Gastrocnemius medialis (tissue), 4 donors: Measurements from ENCODE around the gene SYT1.

ENCODE experiments used
- POLR2A ChIP-seq, 2 donors: fragments of 450-650 bp; IDR thresholded peaks; one replicate each; pipeline ENCODE4 v1.6.1; 2017; ENCODE audit warnings: antibody characterized with exemption in 2 of 2, mild to moderate bottlenecking in 2 of 2, moderate library complexity in 2 of 2
- TF ChIP-seq, protein P1 (sequence below), 5 experiments: fragments of 450-650 bp in 3 of 5; fragments of 200-600 bp in 2 of 5; sonication (generic) in 2 of 5; IDR thresholded peaks in 4 of 5; conservative IDR thresholded peaks in 1 of 5; 1 replicate in 4 of 5; 2 replicates in 1 of 5; pipeline ENCODE4 v1.5.1; 2016 to 2019; ENCODE audit warnings: antibody characterized with exemption in 5 of 5, mild to moderate bottlenecking in 3 of 5, moderate library complexity in 3 of 5

DNA sequence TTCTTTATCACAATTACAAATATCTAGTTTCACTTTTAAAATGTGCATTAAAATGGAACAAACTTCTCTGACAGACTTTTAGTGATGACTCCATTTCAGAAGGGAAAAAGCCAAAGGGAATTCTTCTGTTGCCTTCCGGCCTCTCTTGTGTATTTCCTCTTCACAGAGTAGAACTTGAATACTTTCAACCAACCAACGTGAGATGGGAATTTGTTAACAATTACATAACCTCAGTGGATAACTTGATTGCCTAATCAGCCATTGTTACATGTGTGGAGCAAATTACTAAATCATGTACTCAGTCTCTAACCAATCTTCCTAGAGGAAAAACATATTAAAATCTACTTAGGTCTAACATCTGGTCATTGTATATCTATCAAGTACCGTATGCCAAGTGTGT is 291.1 kb downstream of the SYT1 start:
- TF ChIP-seq, protein P1, sequence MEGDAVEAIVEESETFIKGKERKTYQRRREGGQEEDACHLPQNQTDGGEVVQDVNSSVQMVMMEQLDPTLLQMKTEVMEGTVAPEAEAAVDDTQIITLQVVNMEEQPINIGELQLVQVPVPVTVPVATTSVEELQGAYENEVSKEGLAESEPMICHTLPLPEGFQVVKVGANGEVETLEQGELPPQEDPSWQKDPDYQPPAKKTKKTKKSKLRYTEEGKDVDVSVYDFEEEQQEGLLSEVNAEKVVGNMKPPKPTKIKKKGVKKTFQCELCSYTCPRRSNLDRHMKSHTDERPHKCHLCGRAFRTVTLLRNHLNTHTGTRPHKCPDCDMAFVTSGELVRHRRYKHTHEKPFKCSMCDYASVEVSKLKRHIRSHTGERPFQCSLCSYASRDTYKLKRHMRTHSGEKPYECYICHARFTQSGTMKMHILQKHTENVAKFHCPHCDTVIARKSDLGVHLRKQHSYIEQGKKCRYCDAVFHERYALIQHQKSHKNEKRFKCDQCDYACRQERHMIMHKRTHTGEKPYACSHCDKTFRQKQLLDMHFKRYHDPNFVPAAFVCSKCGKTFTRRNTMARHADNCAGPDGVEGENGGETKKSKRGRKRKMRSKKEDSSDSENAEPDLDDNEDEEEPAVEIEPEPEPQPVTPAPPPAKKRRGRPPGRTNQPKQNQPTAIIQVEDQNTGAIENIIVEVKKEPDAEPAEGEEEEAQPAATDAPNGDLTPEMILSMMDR (IDR thresholded peaks at IDR 0.05 in 4 of 5, conservative IDR thresholded peaks at IDR 0.05 in 1 of 5): no peak
- no peak for TF ChIP-seq POLR2A (IDR thresholded peaks at IDR 0.05)
